ENCODE data around the gene ZNF710. TPM values are rescaled to one million over a fixed set of nuclear protein-coding genes. Genes with fewer than 3 reads are reported as not detected.

ZNF710 gene
- total and polyA plus RNA-seq, 2 of the 8 experiments (the other 6 are each of a cell fraction or from before 2014, with no cell fraction given), result 10.5 to 24.0 TPM

DNA sequence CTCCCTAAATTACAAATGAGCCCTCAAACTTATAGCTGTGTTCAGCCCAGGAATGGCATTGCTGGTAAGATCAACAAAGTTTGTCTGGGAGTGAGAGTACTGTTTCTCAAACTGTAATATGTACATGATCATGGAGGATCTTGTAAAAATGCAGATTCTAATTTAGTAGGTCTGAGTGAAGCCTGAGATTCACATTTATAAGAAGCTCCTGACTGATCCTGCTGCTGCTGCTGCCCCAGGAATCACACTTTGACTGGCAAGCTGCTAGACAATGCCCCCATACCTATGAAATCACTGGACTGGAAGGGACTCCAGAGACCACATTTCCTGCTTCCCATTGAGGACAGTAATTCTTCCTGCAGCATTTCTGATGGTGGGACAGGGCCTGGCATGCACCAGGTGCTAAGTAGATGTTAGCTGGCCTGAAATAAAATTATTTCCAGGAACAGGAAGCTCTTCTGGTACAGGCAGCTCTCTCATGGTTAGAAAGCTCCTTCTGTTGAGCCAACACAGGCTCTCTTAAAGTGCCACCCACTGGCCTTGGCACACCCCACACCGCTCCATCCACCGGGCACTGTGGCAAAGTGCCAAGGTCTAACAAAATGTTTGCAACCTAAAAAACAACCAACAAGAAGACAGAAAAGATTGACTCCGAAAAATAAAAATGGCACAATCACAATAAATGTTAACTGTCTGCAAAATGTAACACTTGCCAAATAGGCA, 36.7 kb upstream of the ZNF710 start:
- Histone ChIP-seq H3K9me3 (ENCODE audit: insufficient read depth in 2 of 2, low read depth in 1 of 2, low read length in 1 of 2) (no peaks in the 10 kb centered on the region), H2BK5ac (ENCODE audit: low read depth, low read length) (no peak overlapping the region), H4K91ac (replicated peaks; ENCODE audit: insufficient read length, low read length) (no peak overlapping the region), H3K23ac (ENCODE audit: insufficient read length) (no peak overlapping the region), H3K36me3 (ENCODE audit: control insufficient read depth in 2 of 4, insufficient read depth in 4 of 4, low read length in 3 of 4) (no peaks in the 10 kb centered on the region), H3K9ac (replicated peaks in 1 of 4; ENCODE audit: extremely low read depth in 1 of 4, low read depth in 3 of 4, low read length in 3 of 4) (no peak overlapping the region), H4K8ac (ENCODE audit: extremely low read depth, insufficient read depth, low read length) (no peak overlapping the region), H2BK120ac (replicated peaks; ENCODE audit: low read depth, low read length) (no peak overlapping the region), H3K56ac (replicated peaks; ENCODE audit: insufficient read length, low read depth, low read length) (no peak overlapping the region), H3K14ac (ENCODE audit: insufficient read length) (no peak overlapping the region), H2AK5ac (ENCODE audit: low read depth, low read length) (no peak overlapping the region), H2BK12ac (ENCODE audit: low read depth, low read length) (no peak overlapping the region), H3K27ac (ENCODE audit: low read depth, low read length) (no peak overlapping the region), H3K79me1 (ENCODE audit: low read depth, low read length) (no peaks in the 10 kb centered on the region), H4K20me1 (replicated peaks in 1 of 2; ENCODE audit: control insufficient read depth in 1 of 2, insufficient read depth in 2 of 2, low read length in 2 of 2) (no peaks in the 10 kb centered on the region), H2BK20ac (ENCODE audit: low read length) (no peak overlapping the region), H3K4me1 (replicated peaks in 1 of 4; ENCODE audit: control insufficient read depth in 3 of 4, insufficient read depth in 4 of 4, low read length in 3 of 4) (no peaks in the 10 kb centered on the region), H3K23me2 (ENCODE audit: low read depth, low read length) (no peaks in the 10 kb centered on the region; the same call in 1 of the 2 replicates), H3K18ac (ENCODE audit: extremely low read depth, low read length) (no peak overlapping the region), H3K4ac (replicated peaks; ENCODE audit: insufficient read length, low read depth, low read length) (no peak overlapping the region), H4K5ac (ENCODE audit: insufficient read length, low read depth, low read length) (no peak overlapping the region), H3K79me2 (ENCODE audit: control insufficient read depth in 1 of 2, insufficient read depth in 2 of 2, low read length in 2 of 2) (no peaks in the 10 kb centered on the region), H2BK15ac (ENCODE audit: low read length) (no peak overlapping the region), H3K27me3 (replicated peaks in 1 of 4; ENCODE audit: control insufficient read depth in 3 of 4, extremely low read depth in 1 of 4, insufficient read depth in 3 of 4, low read length in 3 of 4) (no peaks in the 10 kb centered on the region), H3K4me3 (ENCODE audit: extremely low read depth in 1 of 4, insufficient read depth in 2 of 4, low read depth in 3 of 4, low read length in 4 of 4) (no peak overlapping the region), H2AFZ (ENCODE audit: low read length) (no peak overlapping the region), H3K4me2 (ENCODE audit: insufficient read depth in 1 of 2, low read depth in 2 of 2, low read length in 2 of 2) (no peak overlapping the region)
- POLR2A ChIA-PET (ENCODE audit: partially characterized antibody), result interaction anchor here (0.7 kb wide), 1 partner anchor 35 kb away, joined by 3 read pairs; no protein-coding TSS in a partner anchor
- CTCF ChIA-PET (ENCODE audit: partially characterized antibody), result interaction anchor here (0.8 to 1.5 kb wide), 4 partner anchors 9 to 204 kb away, joined by 3 read pairs; no protein-coding TSS in a partner anchor
- FAIRE-seq, result no peak
- DNase-seq (ENCODE audit: low read depth in 1 of 2, low spot score in 2 of 2), result no peak
- TF ChIP-seq YY1 (IDR thresholded peaks at IDR 0.05; ENCODE audit: low read depth, low read length) (no peak), GTF2F1 (IDR thresholded peaks at IDR 0.05; ENCODE audit: borderline replicate concordance, low read depth, low read length) (no peak), KDM4A (IDR thresholded peaks at IDR 0.05; ENCODE audit: low read depth, low read length, severe bottlenecking) (no peak), EP300 (IDR thresholded peaks at IDR 0.05; ENCODE audit: borderline replicate concordance in 1 of 2, low read depth in 2 of 2, low read length in 2 of 2) (no peak), EGR1 (IDR thresholded peaks at IDR 0.05; ENCODE audit: borderline replicate concordance, low read depth, low read length) (no peak), BRCA1 (IDR thresholded peaks at IDR 0.05; ENCODE audit: low read depth, low read length) (no peak), RBBP5 (IDR thresholded peaks at IDR 0.05; ENCODE audit: borderline replicate concordance, low read depth, low read length) (no peak), CBX8 (IDR thresholded peaks at IDR 0.05; ENCODE audit: borderline replicate concordance, low read depth, low read length) (no peak), BCL11A (IDR thresholded peaks at IDR 0.05; ENCODE audit: low read depth in 2 of 2, low read length in 2 of 2) (no peak), SIX5 (IDR thresholded peaks at IDR 0.05; ENCODE audit: low read depth, low read length) (no peak), SIRT6 (IDR thresholded peaks at IDR 0.05; ENCODE audit: low read length) (no peak), SAP30 (IDR thresholded peaks at IDR 0.05; ENCODE audit: insufficient read depth, insufficient replicate concordance, low read length) (no peak)
- WGBS, 2 experiments (ENCODE audit: extremely low coverage in 1 of 2, insufficient coverage in 1 of 2, insufficient read length in 1 of 2, insufficient replicate concordance in 2 of 2, low coverage in 1 of 2, low lambda C conversion rate in 2 of 2, missing lambda C conversion rate in 1 of 2), result 89% methylated on average over 3 of the region's 3 CpGs; no CpG with 5 or more reads in 1 of the 2 experiments

All from H1 (cell line).